Measurements from ENCODE around the gene TRAF2.
"Not testable (repeated sequence)": the region's sequence is repeated elsewhere in the genome, so short reads cannot be mapped to it uniquely, and the experiment has no call there.

Gene TRAF2

DNA sequence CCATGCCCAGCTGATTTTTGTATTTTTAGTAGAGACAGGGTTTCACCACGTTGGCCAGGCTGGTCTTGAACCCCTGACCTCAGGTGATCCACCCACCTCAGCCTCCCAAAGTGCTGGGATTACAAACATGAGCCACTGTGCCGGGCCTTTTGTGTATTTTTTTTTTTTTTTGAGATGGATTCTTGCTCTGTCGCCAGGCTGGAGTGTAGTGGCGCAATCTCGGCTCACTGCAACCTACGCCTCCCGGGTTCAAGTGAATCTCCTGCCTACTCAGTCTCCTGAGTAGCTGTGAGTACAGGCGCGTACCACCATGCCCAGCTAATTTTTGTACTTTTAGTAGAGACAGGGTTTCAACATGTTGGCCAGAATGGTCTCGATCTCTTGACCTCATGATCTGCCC, 2.6 kb upstream of the TRAF2 start:
- not testable (repeated sequence) for DNase-seq

- DNase-seq: peak; percentile 20
Measured at GRCh38 chr9:136886610-136887597, 588 bp downstream of the TRAF2 start.

GRCh38 chr9:136888454-136888853, 2.1 kb downstream of the TRAF2 start:
- no peak for DNase-seq

- no peak for DNase-seq
Measured at GRCh38 chr9:136889858-136890257, 3.5 kb downstream of the TRAF2 start.

DNA sequence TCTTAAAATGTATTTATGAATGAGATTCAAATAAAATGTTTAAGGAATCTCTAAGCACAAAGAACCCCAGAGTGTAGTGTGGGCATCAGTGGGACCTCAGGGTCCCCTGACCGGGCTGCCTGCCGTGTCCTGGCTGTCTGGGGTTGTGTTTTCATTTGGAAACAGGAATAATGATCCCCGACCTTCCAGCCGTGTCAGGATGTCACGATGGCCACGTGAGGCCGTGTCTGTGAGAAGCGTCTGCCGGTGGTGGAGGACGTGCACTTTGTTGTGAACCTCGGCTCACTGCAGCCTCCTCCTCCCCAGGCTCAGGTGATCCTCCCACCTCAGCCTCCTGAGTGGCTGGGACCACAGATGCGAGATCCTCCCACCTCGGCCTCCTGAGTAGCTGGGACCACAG, 4.3 kb downstream of the TRAF2 start:
- no peak for DNase-seq

GRCh38 chr9:136896027-136896426, 9.7 kb downstream of the TRAF2 start:
- DNase-seq: no peak

- DNase-seq: no peak
Measured at GRCh38 chr9:136898483-136899100, 12.3 kb downstream of the TRAF2 start.

DNA sequence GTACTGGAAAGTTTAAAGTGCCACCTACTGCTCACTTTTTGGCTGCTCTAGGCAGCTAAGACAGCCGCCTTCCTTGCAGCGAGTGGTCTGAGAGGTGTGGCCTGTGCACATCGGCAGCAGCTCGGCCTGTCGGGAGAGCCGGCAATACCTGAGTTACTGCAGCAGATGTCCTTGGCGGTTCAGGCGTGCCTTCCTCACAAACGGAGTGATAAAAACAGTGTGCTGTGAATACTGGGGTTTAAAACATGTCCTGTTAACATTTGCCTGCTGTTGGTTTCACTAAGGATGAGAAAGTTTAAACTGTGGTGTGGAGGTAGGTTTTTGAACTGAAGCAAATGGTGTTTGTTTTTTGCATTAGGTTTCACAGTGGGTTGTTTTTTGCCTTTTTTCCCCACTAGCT, 12.9 kb downstream of the TRAF2 start:
- DNase-seq: no peak

DNA sequence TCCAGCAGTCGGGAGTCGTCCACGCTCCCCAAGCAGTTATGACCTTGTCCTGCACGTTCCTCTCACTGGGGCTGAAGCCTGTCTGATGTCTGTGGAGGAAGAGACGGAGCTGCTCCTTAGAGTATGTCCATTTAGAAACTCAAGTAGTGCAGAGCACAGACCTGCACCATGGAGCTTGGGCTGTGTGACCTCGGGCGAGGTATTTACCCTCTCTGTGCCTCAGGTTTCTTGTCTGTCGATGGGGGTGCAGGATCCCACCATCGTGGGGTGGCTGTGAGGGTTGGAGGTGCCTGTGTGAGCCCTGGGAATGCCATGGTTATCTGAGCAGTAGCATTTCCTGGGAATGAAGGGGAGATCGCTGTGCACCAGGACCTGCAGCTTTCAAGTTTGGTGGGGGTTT, 14.2 kb downstream of the TRAF2 start:
- no peak for DNase-seq

DNA sequence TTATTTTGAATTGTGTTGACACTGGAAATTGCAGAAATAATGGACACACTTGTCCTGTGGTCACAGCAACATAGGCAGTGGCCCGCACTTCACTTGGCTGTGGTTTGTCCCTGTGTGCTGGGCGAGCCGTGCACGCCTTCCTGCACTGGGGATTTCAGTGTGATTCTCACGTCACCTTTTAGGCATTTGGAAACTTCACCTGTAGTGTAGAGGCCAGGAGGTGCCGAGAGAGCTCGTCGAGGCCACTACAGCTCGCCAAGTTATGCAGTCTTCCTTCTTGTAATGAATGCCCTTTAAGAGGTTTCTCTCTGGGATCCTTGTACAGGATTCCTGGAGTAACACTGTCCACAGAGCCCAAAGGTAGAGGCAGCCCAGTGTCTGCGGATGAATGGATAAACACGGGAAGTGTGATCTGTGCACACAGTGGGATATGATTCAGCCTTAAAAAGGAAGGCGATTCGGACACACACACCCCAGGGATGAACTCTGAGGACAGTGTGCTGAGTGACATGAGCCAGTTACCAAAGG, 14.7 kb downstream of the TRAF2 start:
- no peak for DNase-seq

DNA sequence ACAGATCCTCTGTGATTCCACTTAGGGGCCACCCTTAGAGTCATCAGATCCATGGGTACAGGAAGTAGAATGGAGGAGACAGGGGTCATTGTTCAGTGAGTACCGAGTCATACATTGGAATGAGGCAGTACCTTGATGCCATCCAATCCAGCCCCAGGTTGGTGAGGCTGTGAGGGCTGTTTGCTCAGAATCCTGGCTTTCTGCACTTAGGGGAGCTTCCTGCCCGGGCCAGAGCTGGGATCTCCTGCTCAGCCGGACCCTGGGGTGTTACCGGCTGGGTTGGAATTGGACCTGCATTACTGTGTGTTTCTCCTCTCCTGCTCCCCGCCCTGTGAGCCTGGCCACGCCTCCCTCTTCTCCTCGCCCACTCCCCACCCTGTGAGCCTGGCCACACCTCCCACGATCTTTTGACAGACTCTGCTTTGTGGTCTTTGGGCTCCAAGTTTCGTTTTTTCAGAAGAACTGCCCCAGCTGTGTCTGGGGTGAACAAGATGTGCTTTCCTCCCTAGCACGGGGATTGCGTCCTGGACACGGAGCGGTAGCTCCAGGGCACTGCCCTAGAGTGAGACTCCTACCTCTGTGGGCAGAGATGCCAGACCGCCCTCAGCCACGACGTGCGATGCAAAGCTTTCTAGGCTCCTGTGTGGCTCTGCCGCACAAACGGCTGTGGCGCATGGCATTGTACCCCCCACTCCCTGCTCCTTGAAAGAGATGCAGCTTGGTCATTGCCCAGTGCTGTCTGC, 15.4 kb downstream of the TRAF2 start:
- no peak for DNase-seq

GRCh38 chr9:136902259-136902821, 16.0 kb downstream of the TRAF2 start:
- DNase-seq: no peak

- DNase-seq: no peak
Measured at GRCh38 chr9:136903041-136903554, 16.8 kb downstream of the TRAF2 start.

DNA sequence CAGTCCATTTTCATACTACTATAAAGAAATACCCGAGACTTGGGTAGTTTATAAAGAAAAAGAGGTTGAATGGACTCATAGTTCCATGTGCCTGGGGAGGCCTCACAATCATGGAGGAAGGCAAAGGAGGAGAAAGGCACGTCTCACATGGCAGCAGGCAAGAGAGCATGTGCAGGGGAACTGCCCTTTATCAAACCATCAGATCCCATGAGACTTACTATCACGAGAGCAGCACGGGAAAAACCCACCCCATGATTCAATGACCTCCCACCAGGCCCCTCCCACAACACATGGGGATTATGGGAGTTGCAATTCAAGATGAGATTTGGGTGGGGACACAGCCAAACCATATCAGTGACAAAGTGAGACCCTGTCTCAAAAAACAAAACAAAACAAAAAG, 19.9 kb downstream of the TRAF2 start:
- DNase-seq: no peak

DNA sequence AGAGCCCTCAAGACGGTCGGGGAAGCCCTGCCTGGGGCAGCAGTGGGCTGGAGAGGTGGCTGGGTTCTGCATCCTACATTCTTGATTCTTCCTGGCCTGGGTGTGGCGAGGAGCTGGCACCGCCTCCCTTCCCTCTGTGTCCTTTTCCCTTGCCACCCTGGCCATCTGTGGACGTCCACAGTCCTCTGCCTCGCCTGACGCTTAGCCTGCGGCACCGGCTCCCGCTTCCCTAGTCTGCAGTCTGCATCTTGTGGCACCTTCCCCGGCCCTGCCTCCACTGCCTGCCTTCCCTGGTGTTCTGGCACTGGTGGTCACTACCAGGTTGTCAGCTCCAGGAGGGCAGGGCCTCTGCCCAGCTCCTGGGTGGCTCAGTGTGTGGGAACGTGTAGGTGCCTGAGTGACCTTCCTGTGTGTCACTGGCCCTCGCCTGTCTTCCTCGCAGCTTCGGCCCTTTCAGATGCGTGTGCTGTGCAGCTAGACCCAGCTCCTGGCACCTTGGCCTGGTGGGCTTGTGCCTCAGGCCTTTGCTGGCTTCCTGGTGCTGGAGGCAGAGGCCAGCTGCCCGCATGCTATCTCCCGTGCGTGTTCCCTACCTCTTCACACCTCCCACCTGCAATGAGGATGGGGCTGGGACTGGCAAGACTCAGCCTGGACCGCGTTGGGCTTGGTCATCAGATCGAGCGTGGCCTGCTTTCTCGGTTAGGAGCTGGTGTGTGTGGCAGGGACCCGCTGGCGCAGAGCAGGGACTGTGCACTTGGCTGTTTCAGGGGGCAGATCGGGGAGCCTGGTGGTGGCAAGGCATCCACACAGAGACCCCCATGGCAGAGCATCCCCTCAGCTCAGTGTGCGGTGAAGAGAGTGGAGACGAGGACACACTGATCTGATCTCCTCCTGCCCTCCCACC, 20.9 kb downstream of the TRAF2 start:
- no peak for DNase-seq

DNA sequence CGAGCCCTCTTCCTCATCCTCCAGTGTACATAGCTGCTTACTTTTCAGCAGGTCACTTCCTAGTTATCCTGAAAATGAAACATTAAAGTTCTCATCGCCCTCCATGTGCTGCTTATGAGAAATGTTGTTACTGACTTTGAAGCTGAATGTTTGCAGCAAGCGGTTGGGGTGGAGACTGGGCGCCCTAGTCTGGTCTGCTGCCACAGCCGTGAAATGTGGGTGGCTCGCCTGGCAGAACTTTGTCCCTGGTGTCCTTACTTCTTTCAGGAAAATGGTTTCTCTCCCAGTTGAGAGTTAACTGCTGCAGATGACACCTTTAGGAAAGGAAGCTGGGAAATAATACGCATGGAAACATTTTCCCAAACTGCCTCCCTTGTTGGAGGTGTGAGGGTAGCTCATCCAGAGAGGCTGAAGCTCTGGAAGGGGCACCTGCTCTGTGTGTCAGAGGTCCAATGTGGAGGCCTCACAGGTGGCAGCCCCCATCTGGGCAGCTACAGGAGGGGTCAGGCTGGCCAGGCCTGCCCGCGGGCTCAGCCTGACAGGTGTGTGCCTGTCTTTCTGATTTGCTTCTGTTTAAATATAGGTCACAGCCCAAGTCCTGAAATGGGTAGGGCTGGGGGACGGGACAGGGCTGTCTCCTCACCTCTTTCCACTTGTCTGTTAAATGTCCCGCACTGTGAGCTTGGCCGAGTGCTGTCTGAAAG, 24.0 kb downstream of the TRAF2 start:
- no peak for DNase-seq

GRCh38 chr9:136910901-136911245, 24.6 kb downstream of the TRAF2 start:
- no peak for DNase-seq

- no peak for DNase-seq
Measured at GRCh38 chr9:136913701-136914438, 27.6 kb downstream of the TRAF2 start.

- DNase-seq: no peak
Measured at GRCh38 chr9:136915632-136916329, 29.5 kb downstream of the TRAF2 start.

Data from NCI-H146 (cell line).